ENCODE results near the gene IP6K1. TPM values are rescaled to one million over a fixed set of nuclear protein-coding genes. Genes with fewer than 3 reads are reported as not detected.

IP6K1 gene
- total RNA-seq, 1 experiment from 2014 or later: 30.6 TPM

- H3K9me3 ChIP-seq (ENCODE audit: control insufficient read depth in 1 of 2, insufficient read depth in 1 of 2, low read depth in 1 of 2, low read length in 2 of 2): no peaks in the 10 kb centered on the region
- no peak overlapping the region for H3K9ac ChIP-seq (ENCODE audit: low read length)
- no peak for TF ChIP-seq EZH2 (IDR thresholded peaks at IDR 0.05)
- no peak for TF ChIP-seq SIN3A (IDR thresholded peaks at IDR 0.05; ENCODE audit: low read depth)
- no peak for TF ChIP-seq EGR1 (IDR thresholded peaks at IDR 0.05; ENCODE audit: low read depth)
- no peak for TF ChIP-seq CEBPB (IDR thresholded peaks at IDR 0.05; ENCODE audit: low read depth)
- TF ChIP-seq CBX3 (IDR thresholded peaks at IDR 0.05; ENCODE audit: low read depth): no peak
- TF ChIP-seq YY1 (IDR thresholded peaks at IDR 0.05; ENCODE audit: extremely low read depth, insufficient replicate concordance, low read depth, low read length): no peak
- TF ChIP-seq EZH2phosphoT487 (IDR thresholded peaks at IDR 0.05; ENCODE audit: borderline replicate concordance): no peak
- no peak for TF ChIP-seq ZNF274 (IDR thresholded peaks at IDR 0.05; ENCODE audit: low read depth, low read length)
- TF ChIP-seq SP1 (IDR thresholded peaks at IDR 0.05; ENCODE audit: low read depth): no peak
- TF ChIP-seq ZBTB33 (IDR thresholded peaks at IDR 0.05; ENCODE audit: extremely low read depth, insufficient replicate concordance, low read length): no peak
- no peak for TF ChIP-seq ATF3 (IDR thresholded peaks at IDR 0.05)
- no peak for TF ChIP-seq TCF7L2 (IDR thresholded peaks at IDR 0.05; ENCODE audit: borderline replicate concordance, extremely low read depth, insufficient read depth, insufficient read length)
- TF ChIP-seq REST (IDR thresholded peaks at IDR 0.05; ENCODE audit: low read depth): no peak
- TF ChIP-seq ZFX (IDR thresholded peaks at IDR 0.05): no peak
- TF ChIP-seq MAX (IDR thresholded peaks at IDR 0.05): no peak
- TF ChIP-seq JUND (IDR thresholded peaks at IDR 0.05): no peak
- no peak for TF ChIP-seq FOSL1 (IDR thresholded peaks at IDR 0.05; ENCODE audit: low read depth)
- no peak for TF ChIP-seq POLR2AphosphoS5 (IDR thresholded peaks at IDR 0.05; ENCODE audit: low read depth, low read length)
- intact Hi-C loops (cut with micrococcal nuclease): no loop called here
- no peak overlapping the region for H2AFZ ChIP-seq (ENCODE audit: low read depth, low read length, poor library complexity, severe bottlenecking)
- H3K79me2 ChIP-seq (ENCODE audit: insufficient read depth, low read length): no peaks in the 10 kb centered on the region
- H4K20me1 ChIP-seq (ENCODE audit: insufficient read depth): no peaks in the 10 kb centered on the region
- H3K36me3 ChIP-seq (ENCODE audit: control insufficient read depth in 1 of 2, insufficient read depth in 2 of 2, low read length in 2 of 2): no peaks in the 10 kb centered on the region; a peak in 2 of 4 replicates
- ATAC-seq: no peak
- BruUV-seq (replicated peaks): no TSS peak
- ChIA-PET POLR2A (no interaction called here), RAD21 (ENCODE audit: low non-redundant PET in 1 of 2, low total read pairs in 2 of 2, uncharacterized antibody in 2 of 2, unreplicated experiment in 2 of 2) (no interaction called here), CTCF (interaction anchor here (0.7 kb wide), 1 partner anchor 12 kb away, joined by 3 read pairs; no protein-coding TSS in a partner anchor)
- H3K27ac ChIP-seq (ENCODE audit: low read depth, low read length): no peak overlapping the region; the same call in 1 of the 2 replicates
- no peaks in the 10 kb centered on the region for H3K27me3 ChIP-seq (ENCODE audit: insufficient read depth, low read length)
- no peak overlapping the region for H3K4me2 ChIP-seq (ENCODE audit: low read length)
- H3K9me2 ChIP-seq (ENCODE audit: insufficient read depth): no peaks in the 10 kb centered on the region
- H3K4me1 ChIP-seq (ENCODE audit: control insufficient read depth in 1 of 2, insufficient read depth in 2 of 2, low read length in 2 of 2): no peaks in the 10 kb centered on the region
- DNase-seq (ENCODE audit: low read depth, low spot score): no peak
- H3K4me3 ChIP-seq (replicated peaks in 1 of 2; ENCODE audit: low read depth in 1 of 2, low read length in 2 of 2): no peak overlapping the region
Observed at GRCh38 chr3:49713336-49714105, 72.8 kb downstream of the IP6K1 start.
